ENCODE data around the gene ITPR3.

DNA sequence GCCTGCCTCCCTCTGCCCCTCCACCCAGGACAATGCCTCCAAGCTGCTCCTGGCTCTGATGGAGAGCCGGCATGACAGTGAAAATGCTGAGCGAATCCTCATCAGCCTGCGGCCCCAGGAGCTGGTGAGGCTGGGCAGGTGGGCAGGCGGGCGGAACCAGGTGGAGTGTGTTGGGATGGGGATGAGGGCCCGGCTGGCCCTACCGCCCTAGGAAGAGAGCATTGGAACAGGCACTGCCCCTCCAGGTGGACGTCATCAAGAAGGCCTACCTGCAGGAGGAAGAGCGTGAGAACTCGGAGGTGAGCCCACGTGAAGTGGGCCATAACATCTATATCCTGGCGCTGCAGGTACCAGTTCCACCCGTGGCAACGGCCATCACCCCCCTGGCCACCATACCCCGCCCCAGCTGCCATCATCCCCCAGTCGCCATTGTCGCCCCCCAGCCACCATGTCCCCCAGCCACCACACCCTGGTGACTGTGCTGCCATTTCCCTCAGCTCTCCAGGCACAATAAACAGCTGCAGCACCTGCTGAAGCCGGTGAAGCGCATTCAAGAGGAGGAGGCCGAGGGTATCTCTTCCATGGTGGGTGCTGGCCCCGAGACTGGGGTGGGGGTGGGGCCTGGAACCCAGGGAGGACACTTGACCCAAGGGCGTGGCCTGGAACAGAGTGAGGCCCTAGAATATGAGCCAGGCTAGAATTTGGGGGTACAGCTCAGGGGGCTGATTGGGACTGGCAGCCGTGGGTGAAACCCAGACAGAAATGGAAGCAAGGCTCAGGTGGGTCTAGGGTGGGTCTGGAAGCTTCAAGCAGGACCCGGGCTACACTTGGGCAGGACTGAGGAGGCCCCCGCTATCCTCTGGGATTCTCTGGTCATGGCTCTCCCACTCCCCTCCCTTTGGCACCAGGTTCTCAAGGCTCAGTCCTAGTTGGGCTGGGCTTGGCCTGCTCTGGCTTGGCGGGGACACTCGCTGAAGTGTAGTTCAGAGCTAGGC lies 66.2 kb downstream of the ITPR3 start:
- TF ChIP-seq CTCF (IDR thresholded peaks at IDR 0.05) (no peak), POLR2A (IDR thresholded peaks at IDR 0.05) (no peak)
